ENCODE data around the gene FAM89A. TPM values are rescaled to one million over a fixed set of nuclear protein-coding genes. Genes with fewer than 3 reads are reported as not detected.
"Not testable (repeated sequence)": the region's sequence is repeated elsewhere in the genome, so short reads cannot be mapped to it uniquely, and the experiment has no call there.

The FAM89A gene
- total RNA-seq, 1 experiment from 2014 or later: 1.5 TPM

GRCh38 chr1:231046730-231047395 is 6.8 kb upstream of the FAM89A start:
- H2AK5ac ChIP-seq (ENCODE audit: insufficient read length, low read length): no peak overlapping the region
- H3K18ac ChIP-seq (ENCODE audit: insufficient read length, low read depth, low read length): no peak overlapping the region
- no peak overlapping the region for H2BK12ac ChIP-seq (ENCODE audit: insufficient read length, low read depth, low read length)
- H2AFZ ChIP-seq (ENCODE audit: low read length): no peak overlapping the region
- peaks cover 8% of the 10 kb centered on the region for H3K9me3 ChIP-seq (ENCODE audit: control insufficient read depth, low read depth, low read length)
- no peak overlapping the region for H4K91ac ChIP-seq (ENCODE audit: insufficient read length, low read depth, low read length)
- no peak overlapping the region for H3K4me2 ChIP-seq (ENCODE audit: insufficient read depth, insufficient read length, low read length)
- no peak overlapping the region for H2BK20ac ChIP-seq (ENCODE audit: low read depth, low read length, poor library complexity, severe bottlenecking)
- no peak for TF ChIP-seq CTCF (conservative IDR thresholded peaks at IDR 0.05)
- no peaks in the 10 kb centered on the region for H4K20me1 ChIP-seq (ENCODE audit: control insufficient read depth, insufficient read depth, insufficient read length)
- no peak overlapping the region for H3K27ac ChIP-seq (ENCODE audit: insufficient read length, low read depth, low read length)
- DNase-seq: no peak
- H3K4me1 ChIP-seq (ENCODE audit: insufficient read depth, low read length): no peaks in the 10 kb centered on the region
- peaks cover 13% of the 10 kb centered on the region; the same call in 1 of the 2 replicates for H3K27me3 ChIP-seq (ENCODE audit: insufficient read depth, low read length)
- H3T11ph ChIP-seq (ENCODE audit: low read length): no peak overlapping the region
- 100% methylated on average over 2 of the region's 2 CpGs for WGBS (ENCODE audit: extremely low coverage, insufficient read length, low lambda C conversion rate)
- H3K9ac ChIP-seq (ENCODE audit: extremely low read depth, insufficient read length, low read length): no peak overlapping the region
- peaks cover 6 to 11% of the 10 kb centered on the region in 2 experiments for H3K4me1 Mint-ChIP-seq
- peaks cover 93% of the 10 kb centered on the region for H3K27me3 Mint-ChIP-seq (ENCODE audit: low read depth)
- H3K56ac ChIP-seq (ENCODE audit: insufficient read length, low read depth, low read length): no peak overlapping the region
- no peak overlapping the region for H4K8ac ChIP-seq (replicated peaks; ENCODE audit: insufficient read length, low read depth, low read length)
- no peaks in the 10 kb centered on the region for H3K36me3 Mint-ChIP-seq (ENCODE audit: insufficient read depth in 1 of 3, low read depth in 3 of 3)
- no peak overlapping the region for H2BK5ac ChIP-seq (ENCODE audit: insufficient read length, low read length)
- no peaks in the 10 kb centered on the region for H3K23me2 ChIP-seq (ENCODE audit: insufficient read length, low read depth, low read length, poor library complexity, severe bottlenecking)
- no peaks in the 10 kb centered on the region for H3K79me2 ChIP-seq (ENCODE audit: insufficient read depth, low read length)
- no peak overlapping the region for H3K23ac ChIP-seq (ENCODE audit: insufficient read length, low read depth, low read length)
- H3K4me3 Mint-ChIP-seq: no peak overlapping the region
- H2BK15ac ChIP-seq (ENCODE audit: low read depth, low read length): no peak overlapping the region
- peaks cover 7 to 8% of the 10 kb centered on the region in 2 experiments; a peak in 4 of 5 replicates for H3K9me3 Mint-ChIP-seq
- H3K79me1 ChIP-seq (ENCODE audit: insufficient read depth, low read depth, low read length, poor library complexity, severe bottlenecking): no peaks in the 10 kb centered on the region
- no peak overlapping the region for H3K4ac ChIP-seq (ENCODE audit: low read depth, low read length)
- H4K5ac ChIP-seq (ENCODE audit: insufficient read length, low read depth, low read length): no peak overlapping the region
- no peak overlapping the region for H3K14ac ChIP-seq (ENCODE audit: insufficient read depth, low read length)
- H3K27ac Mint-ChIP-seq: no peak overlapping the region
- no peak overlapping the region for H2BK120ac ChIP-seq (ENCODE audit: low read depth, low read length, poor library complexity, severe bottlenecking)

GRCh38 chr1:231045921-231046729 is 6.1 kb upstream of the FAM89A start:
- not testable (repeated sequence) for H2AK5ac ChIP-seq (ENCODE audit: insufficient read length, low read length); H4K20me1 ChIP-seq (ENCODE audit: control insufficient read depth, insufficient read depth, insufficient read length); H3K79me2 ChIP-seq (ENCODE audit: insufficient read depth, low read length); H2BK15ac ChIP-seq (ENCODE audit: low read depth, low read length); H3K36me3 Mint-ChIP-seq (ENCODE audit: insufficient read depth in 1 of 3, low read depth in 3 of 3); H3K9ac ChIP-seq (ENCODE audit: extremely low read depth, insufficient read length, low read length); H3K4me3 Mint-ChIP-seq; H3K9me3 ChIP-seq (ENCODE audit: control insufficient read depth, low read depth, low read length); H3K4me1 ChIP-seq (ENCODE audit: insufficient read depth, low read length); H2AFZ ChIP-seq (ENCODE audit: low read length); H3K23me2 ChIP-seq (ENCODE audit: insufficient read length, low read depth, low read length, poor library complexity, severe bottlenecking); H3K14ac ChIP-seq (ENCODE audit: insufficient read depth, low read length); H3K56ac ChIP-seq (ENCODE audit: insufficient read length, low read depth, low read length); DNase-seq; H2BK12ac ChIP-seq (ENCODE audit: insufficient read length, low read depth, low read length); H2BK5ac ChIP-seq (ENCODE audit: insufficient read length, low read length); H4K8ac ChIP-seq (replicated peaks; ENCODE audit: insufficient read length, low read depth, low read length); H3K27ac Mint-ChIP-seq; H2BK20ac ChIP-seq (ENCODE audit: low read depth, low read length, poor library complexity, severe bottlenecking); H3K4ac ChIP-seq (ENCODE audit: low read depth, low read length); H3K79me1 ChIP-seq (ENCODE audit: insufficient read depth, low read depth, low read length, poor library complexity, severe bottlenecking); H3K9me3 Mint-ChIP-seq; H3K27ac ChIP-seq (ENCODE audit: insufficient read length, low read depth, low read length); H4K91ac ChIP-seq (ENCODE audit: insufficient read length, low read depth, low read length); H3K23ac ChIP-seq (ENCODE audit: insufficient read length, low read depth, low read length); H3K4me2 ChIP-seq (ENCODE audit: insufficient read depth, insufficient read length, low read length); H2BK120ac ChIP-seq (ENCODE audit: low read depth, low read length, poor library complexity, severe bottlenecking); H3T11ph ChIP-seq (ENCODE audit: low read length); H3K18ac ChIP-seq (ENCODE audit: insufficient read length, low read depth, low read length); H4K5ac ChIP-seq (ENCODE audit: insufficient read length, low read depth, low read length)
- WGBS (ENCODE audit: extremely low coverage, insufficient read length, low lambda C conversion rate): no CpG with 5 or more reads among the region's 10 CpGs
- H3K27me3 ChIP-seq (ENCODE audit: insufficient read depth, low read length): peaks cover 19% of the 10 kb centered on the region; the same call in 1 of the 2 replicates
- H3K27me3 Mint-ChIP-seq (ENCODE audit: low read depth): peaks cover 97% of the 10 kb centered on the region
- peaks cover 9 to 11% of the 10 kb centered on the region in 2 experiments for H3K4me1 Mint-ChIP-seq
